Measurements from ENCODE around the gene MACC1.
A peak's percentile ranks its signal among the peaks of the same experiment; 100 is the strongest.

MACC1 gene

DNA sequence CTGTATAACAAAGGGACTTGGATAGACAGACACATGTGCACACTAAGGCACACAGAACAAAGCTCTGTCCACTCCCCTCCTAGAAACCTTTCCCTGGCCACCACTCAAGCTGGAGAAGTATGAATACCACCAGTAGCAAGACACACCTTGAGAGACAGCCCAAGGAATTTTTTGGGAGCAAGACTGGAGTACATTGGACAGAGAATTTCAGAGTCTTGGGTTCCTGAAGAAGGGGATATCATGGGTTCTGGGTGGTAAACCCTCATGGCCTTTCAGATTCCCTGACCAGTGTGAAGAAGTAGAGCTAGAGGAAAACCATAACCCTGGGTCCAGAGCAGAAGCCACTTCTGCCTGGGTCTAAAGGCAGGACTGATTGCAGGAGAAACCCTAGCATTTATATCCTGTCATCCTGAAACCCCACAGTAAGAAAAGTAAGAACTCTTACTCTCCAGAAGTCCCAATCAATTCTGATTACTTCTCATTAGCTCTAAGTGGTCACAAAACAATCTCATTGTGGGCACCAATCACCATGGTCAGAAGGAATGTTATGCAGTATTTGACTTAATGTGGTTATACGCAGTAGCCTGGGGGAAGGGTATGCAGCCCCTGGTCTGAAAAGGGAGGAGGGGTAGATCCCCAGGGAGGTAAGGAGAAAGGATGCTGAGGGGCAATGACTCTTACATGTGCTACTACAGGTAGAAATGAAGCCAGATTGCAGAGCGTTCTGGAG, 20.4 kb upstream of the MACC1 start:
- peaks cover 34% of the 10 kb centered on the region for H3K4me1 Mint-ChIP-seq (ENCODE audit: low read depth)
- peak overlapping the region; percentile 24 for H3K27ac Mint-ChIP-seq
- H3K27me3 Mint-ChIP-seq: peaks cover 11% of the 10 kb centered on the region
- peaks cover 4% of the 10 kb centered on the region for H3K9me3 Mint-ChIP-seq
- H3K4me3 Mint-ChIP-seq: no peak overlapping the region
- no peaks in the 10 kb centered on the region for H3K36me3 Mint-ChIP-seq (ENCODE audit: low read depth)

- H3K4me3 Mint-ChIP-seq: no peak overlapping the region
- H3K9me3 Mint-ChIP-seq: peaks cover 4% of the 10 kb centered on the region
- H3K27me3 Mint-ChIP-seq: peaks cover 11% of the 10 kb centered on the region
- H3K27ac Mint-ChIP-seq: no peak overlapping the region
- H3K4me1 Mint-ChIP-seq (ENCODE audit: low read depth): peaks cover 34% of the 10 kb centered on the region
- H3K36me3 Mint-ChIP-seq (ENCODE audit: low read depth): no peaks in the 10 kb centered on the region
Measured at GRCh38 chr7:20236790-20237189, 19.6 kb upstream of the MACC1 start.

- peaks cover 11% of the 10 kb centered on the region for H3K27me3 Mint-ChIP-seq
- peaks cover 4% of the 10 kb centered on the region for H3K9me3 Mint-ChIP-seq
- H3K36me3 Mint-ChIP-seq (ENCODE audit: low read depth): no peaks in the 10 kb centered on the region
- H3K27ac Mint-ChIP-seq: no peak overlapping the region
- H3K4me1 Mint-ChIP-seq (ENCODE audit: low read depth): peaks cover 33% of the 10 kb centered on the region
- H3K4me3 Mint-ChIP-seq: no peak overlapping the region
Measured at GRCh38 chr7:20236043-20236442, 18.9 kb upstream of the MACC1 start.

DNA sequence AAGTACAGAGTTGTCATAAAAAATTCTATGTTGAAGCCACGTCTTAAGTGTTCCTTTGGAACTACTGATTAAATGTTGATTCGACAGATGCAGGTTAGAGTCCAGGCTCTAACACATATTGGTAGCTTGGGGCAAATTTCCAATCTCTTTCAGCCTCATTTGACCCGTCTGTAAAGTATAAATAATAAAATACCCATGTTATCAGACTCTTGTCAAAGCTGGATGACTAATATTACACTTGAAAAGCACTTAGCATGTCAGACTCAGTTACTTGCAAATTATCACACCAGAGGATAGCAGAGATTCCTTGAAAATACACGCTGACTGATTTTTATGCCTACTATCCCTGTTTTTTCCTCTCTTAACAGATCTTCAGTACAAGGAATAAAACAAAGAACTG, 18.1 kb upstream of the MACC1 start:
- peaks cover 27% of the 10 kb centered on the region for H3K4me1 Mint-ChIP-seq (ENCODE audit: low read depth)
- H3K27me3 Mint-ChIP-seq: peaks cover 11% of the 10 kb centered on the region
- H3K9me3 Mint-ChIP-seq: peaks cover 4% of the 10 kb centered on the region
- no peaks in the 10 kb centered on the region for H3K36me3 Mint-ChIP-seq (ENCODE audit: low read depth)
- no peak overlapping the region for H3K4me3 Mint-ChIP-seq
- H3K27ac Mint-ChIP-seq: no peak overlapping the region

- H3K9me3 Mint-ChIP-seq: peaks cover 4% of the 10 kb centered on the region
- peaks cover 11% of the 10 kb centered on the region for H3K27me3 Mint-ChIP-seq
- no peak overlapping the region for H3K27ac Mint-ChIP-seq
- no peak overlapping the region for H3K4me3 Mint-ChIP-seq
- peaks cover 13% of the 10 kb centered on the region for H3K4me1 Mint-ChIP-seq (ENCODE audit: low read depth)
- H3K36me3 Mint-ChIP-seq (ENCODE audit: low read depth): no peaks in the 10 kb centered on the region
Measured at GRCh38 chr7:20233362-20233761, 16.2 kb upstream of the MACC1 start.

- Mint-ChIP-seq H3K4me1 (ENCODE audit: low read depth) (peaks cover 8% of the 10 kb centered on the region), H3K36me3 (ENCODE audit: low read depth) (no peaks in the 10 kb centered on the region), H3K27me3 (peaks cover 11% of the 10 kb centered on the region), H3K4me3 (no peak overlapping the region), H3K27ac (no peak overlapping the region), H3K9me3 (peaks cover 4% of the 10 kb centered on the region)
Measured at GRCh38 chr7:20232848-20233247, 15.7 kb upstream of the MACC1 start.

DNA sequence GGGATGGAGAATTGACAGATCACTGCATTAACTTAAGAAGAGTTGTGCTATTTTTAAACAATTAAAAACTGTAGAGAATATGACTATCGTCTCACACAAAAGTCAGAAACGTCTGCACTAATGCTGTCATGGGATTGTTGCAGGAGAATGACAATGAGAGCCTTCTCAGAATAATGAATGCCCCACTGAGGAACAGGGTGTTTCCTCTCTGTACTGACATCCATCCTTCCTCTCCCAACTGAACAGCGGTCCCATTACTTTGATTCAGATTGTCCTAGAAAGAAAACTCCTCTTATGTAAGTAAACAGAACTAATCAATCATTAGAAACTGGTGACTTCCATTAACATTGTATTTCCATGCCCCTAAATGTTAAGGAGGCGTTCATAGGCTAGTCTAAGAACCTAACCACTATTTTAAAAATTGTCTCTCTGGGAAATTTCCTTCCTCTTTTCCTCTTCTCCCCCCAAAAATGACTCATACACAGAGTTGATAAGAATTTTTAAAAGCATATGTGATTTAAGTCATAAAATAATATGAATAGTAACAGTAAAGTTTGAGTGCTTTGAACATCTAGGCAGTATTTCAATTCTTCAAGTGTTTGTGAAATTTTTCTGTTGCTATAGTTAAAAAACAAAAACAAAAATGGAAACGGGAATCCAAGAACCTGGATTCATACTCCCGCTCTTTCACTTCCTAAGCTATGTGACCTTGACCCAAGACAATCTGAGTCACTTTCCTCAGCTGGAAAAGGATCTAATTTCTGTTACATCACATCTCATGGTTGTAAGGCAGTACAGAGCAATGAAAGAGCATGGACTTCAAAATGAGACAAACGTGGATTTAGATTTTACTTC, 12.7 kb upstream of the MACC1 start:
- no peaks in the 10 kb centered on the region for H3K4me1 Mint-ChIP-seq (ENCODE audit: low read depth)
- H3K9me3 Mint-ChIP-seq: no peaks in the 10 kb centered on the region
- H3K27me3 Mint-ChIP-seq: peaks cover 4% of the 10 kb centered on the region
- no peaks in the 10 kb centered on the region for H3K36me3 Mint-ChIP-seq (ENCODE audit: low read depth)
- no peak overlapping the region for H3K4me3 Mint-ChIP-seq
- no peak overlapping the region for H3K27ac Mint-ChIP-seq

GRCh38 chr7:20229081-20229480, 11.9 kb upstream of the MACC1 start:
- Mint-ChIP-seq H3K4me3 (no peak overlapping the region), H3K27me3 (peaks cover 4% of the 10 kb centered on the region), H3K9me3 (no peaks in the 10 kb centered on the region), H3K36me3 (ENCODE audit: low read depth) (no peaks in the 10 kb centered on the region), H3K27ac (no peak overlapping the region), H3K4me1 (ENCODE audit: low read depth) (no peaks in the 10 kb centered on the region)

GRCh38 chr7:20228654-20229053, 11.5 kb upstream of the MACC1 start:
- Mint-ChIP-seq H3K4me3 (no peak overlapping the region), H3K9me3 (no peaks in the 10 kb centered on the region), H3K4me1 (ENCODE audit: low read depth) (no peaks in the 10 kb centered on the region), H3K27me3 (peaks cover 8% of the 10 kb centered on the region), H3K36me3 (ENCODE audit: low read depth) (no peaks in the 10 kb centered on the region), H3K27ac (no peak overlapping the region)

DNA sequence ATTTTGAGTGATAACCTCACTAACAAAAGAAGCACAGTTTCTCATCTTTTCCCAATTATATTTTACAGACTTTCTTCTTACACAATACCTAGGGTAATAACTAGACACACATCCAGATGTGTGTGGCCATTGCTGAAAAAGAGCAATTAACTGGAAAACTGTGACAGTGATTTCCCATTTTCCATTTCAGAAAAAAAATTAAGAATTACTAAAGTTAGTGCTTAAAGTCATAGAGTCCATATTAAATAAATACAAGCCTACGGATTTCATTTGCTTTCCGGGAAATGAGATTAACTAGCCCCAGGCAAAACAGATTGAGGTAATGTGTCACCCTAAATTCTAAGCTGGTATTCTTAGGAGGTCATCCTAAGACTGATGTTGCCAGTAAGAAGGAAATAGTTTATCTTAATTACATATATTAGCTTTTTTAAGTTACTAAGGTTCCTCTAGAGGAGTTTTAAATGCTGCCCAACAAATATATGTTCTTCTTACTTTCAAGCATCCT, 10.2 kb upstream of the MACC1 start:
- no peak overlapping the region for H3K27ac Mint-ChIP-seq
- H3K36me3 Mint-ChIP-seq (ENCODE audit: low read depth): no peaks in the 10 kb centered on the region
- H3K27me3 Mint-ChIP-seq: peaks cover 13% of the 10 kb centered on the region
- no peaks in the 10 kb centered on the region for H3K4me1 Mint-ChIP-seq (ENCODE audit: low read depth)
- H3K4me3 Mint-ChIP-seq: no peak overlapping the region
- no peaks in the 10 kb centered on the region for H3K9me3 Mint-ChIP-seq

GRCh38 chr7:20226860-20227259, 9.7 kb upstream of the MACC1 start:
- Mint-ChIP-seq H3K4me1 (ENCODE audit: low read depth) (no peaks in the 10 kb centered on the region), H3K27me3 (peaks cover 13% of the 10 kb centered on the region), H3K36me3 (ENCODE audit: low read depth) (no peaks in the 10 kb centered on the region), H3K4me3 (no peak overlapping the region), H3K27ac (no peak overlapping the region), H3K9me3 (no peaks in the 10 kb centered on the region)

- H3K27ac Mint-ChIP-seq: no peak overlapping the region
- no peak overlapping the region for H3K4me3 Mint-ChIP-seq
- H3K4me1 Mint-ChIP-seq (ENCODE audit: low read depth): peaks cover 11% of the 10 kb centered on the region
- peaks cover 13% of the 10 kb centered on the region for H3K27me3 Mint-ChIP-seq
- no peaks in the 10 kb centered on the region for H3K9me3 Mint-ChIP-seq
- no peaks in the 10 kb centered on the region for H3K36me3 Mint-ChIP-seq (ENCODE audit: low read depth)
Measured at GRCh38 chr7:20225384-20225783, 8.2 kb upstream of the MACC1 start.

DNA sequence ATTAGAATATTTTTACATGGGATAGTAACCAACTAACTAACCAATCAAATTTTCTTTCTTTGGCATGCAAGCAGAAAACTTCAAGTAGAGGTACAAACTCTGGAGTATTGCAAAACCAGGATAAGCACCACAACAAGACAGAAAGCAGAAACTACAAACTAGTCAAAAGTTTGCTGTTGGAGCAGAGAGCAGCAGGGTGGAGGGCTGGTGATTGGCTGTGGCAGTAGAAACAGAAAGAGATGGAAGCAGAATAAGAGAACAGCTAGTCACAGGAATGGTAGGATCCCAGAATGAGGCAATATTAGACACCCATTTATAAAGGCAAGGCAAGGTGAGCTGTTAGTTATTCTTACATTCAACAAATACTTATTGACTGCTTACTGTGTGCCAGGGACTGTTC, 6.8 kb upstream of the MACC1 start:
- Mint-ChIP-seq H3K4me3 (no peak overlapping the region), H3K4me1 (ENCODE audit: low read depth) (peaks cover 24% of the 10 kb centered on the region), H3K36me3 (ENCODE audit: low read depth) (no peaks in the 10 kb centered on the region), H3K9me3 (no peaks in the 10 kb centered on the region), H3K27me3 (peaks cover 13% of the 10 kb centered on the region), H3K27ac (no peak overlapping the region)

DNA sequence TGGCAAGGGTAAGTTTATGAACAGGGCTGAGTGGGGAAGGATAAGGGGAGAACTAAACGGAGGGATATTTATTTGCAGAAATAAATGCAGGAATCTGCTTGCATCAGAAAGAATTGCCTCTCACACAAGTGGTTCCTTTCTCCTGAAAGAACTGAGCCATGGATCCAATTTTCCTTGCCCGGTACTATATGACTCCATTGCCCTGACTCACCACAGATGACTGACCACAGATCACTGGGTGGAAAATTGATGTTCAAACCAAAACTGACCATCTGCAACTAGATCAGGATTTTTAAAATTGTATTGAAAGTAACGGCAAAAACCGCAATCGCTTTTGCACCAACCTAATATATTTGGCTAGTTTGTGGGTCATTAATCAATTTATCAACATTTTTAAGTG, 6.2 kb upstream of the MACC1 start:
- H3K4me1 Mint-ChIP-seq (ENCODE audit: low read depth): peaks cover 31% of the 10 kb centered on the region

GRCh38 chr7:20222219-20222828, 5.1 kb upstream of the MACC1 start:
- Mint-ChIP-seq H3K4me3 (no peak overlapping the region), H3K27ac (no peak overlapping the region), H3K4me1 (ENCODE audit: low read depth) (peaks cover 41% of the 10 kb centered on the region), H3K27me3 (peaks cover 13% of the 10 kb centered on the region), H3K9me3 (no peaks in the 10 kb centered on the region), H3K36me3 (ENCODE audit: low read depth) (no peaks in the 10 kb centered on the region)

More for the DNA sequence above, 6.2 kb upstream of the MACC1 start:
- H3K27ac Mint-ChIP-seq: no peak overlapping the region
- no peaks in the 10 kb centered on the region for H3K9me3 Mint-ChIP-seq
- H3K27me3 Mint-ChIP-seq: peaks cover 13% of the 10 kb centered on the region
- no peak overlapping the region for H3K4me3 Mint-ChIP-seq
- no peaks in the 10 kb centered on the region for H3K36me3 Mint-ChIP-seq (ENCODE audit: low read depth)

Data from stimulated activated naive CD8-positive, alpha-beta T cell treated with anti-CD3 and anti-CD28 coated beads, Interleukin-15, Interleukin-2, amounts not matched to agents 100 ng/mL and 50 ng/mL, for 24 hours (primary cell).